ENCODE data around the gene WDR59.
"Not testable (repeated sequence)": the region's sequence is repeated elsewhere in the genome, so short reads cannot be mapped to it uniquely, and the experiment has no call there.

The WDR59 gene

DNA sequence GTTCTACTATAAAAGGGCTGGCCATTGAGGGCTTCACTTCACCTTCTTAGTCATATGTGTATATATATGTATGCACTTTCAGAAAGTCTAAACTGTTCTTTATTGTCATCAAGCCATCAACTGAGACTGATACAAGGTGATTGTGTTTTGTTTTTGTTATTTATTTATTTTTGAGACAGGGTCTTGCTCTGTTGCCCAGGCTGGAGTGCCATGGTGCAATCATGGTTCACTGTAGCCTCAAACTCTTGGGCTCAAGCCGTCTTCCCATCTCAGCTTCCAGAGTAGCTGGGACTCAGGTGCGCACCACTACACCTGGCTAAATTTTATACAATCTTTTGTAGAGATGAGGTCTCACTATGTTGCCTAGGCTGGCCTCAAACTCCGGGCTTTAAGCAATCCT lies 19.5 kb upstream of the WDR59 start:
- no peak for TF ChIP-seq JUND (IDR thresholded peaks at IDR 0.05; ENCODE audit: low read depth)
- DNase-seq (ENCODE audit: low read depth in 1 of 2, low spot score in 1 of 2): no peak
- in situ Hi-C loops (cut with HindIII; ENCODE audit: low pct_unique_long_range_greater_than_20kb, low sequenced_read_pairs): no loop called here

DNA sequence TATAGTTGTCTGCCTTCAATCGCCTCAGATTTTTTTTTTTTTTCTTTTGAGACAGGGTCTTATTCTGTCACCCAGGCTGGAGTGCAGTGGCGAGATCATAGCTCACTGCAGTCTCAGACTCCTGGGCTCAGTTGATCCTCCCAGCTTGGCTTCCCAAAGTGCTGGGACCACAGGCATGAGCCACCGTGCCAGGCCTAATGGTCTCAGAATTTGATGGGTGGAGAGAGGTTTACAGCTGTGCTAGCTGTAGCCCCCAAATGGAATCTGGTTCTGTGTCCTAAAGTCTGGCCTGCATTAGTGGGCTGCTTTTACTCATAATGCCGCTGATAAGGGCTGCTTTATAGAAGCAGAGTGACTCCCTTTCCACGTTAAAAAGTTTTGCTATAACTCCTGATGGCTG lies 19.0 kb upstream of the WDR59 start:
- no peak for TF ChIP-seq JUND (IDR thresholded peaks at IDR 0.05; ENCODE audit: low read depth)
- no peak for DNase-seq (ENCODE audit: low read depth in 1 of 2, low spot score in 1 of 2)
- in situ Hi-C loops (cut with HindIII; ENCODE audit: low pct_unique_long_range_greater_than_20kb, low sequenced_read_pairs): no loop called here

DNA sequence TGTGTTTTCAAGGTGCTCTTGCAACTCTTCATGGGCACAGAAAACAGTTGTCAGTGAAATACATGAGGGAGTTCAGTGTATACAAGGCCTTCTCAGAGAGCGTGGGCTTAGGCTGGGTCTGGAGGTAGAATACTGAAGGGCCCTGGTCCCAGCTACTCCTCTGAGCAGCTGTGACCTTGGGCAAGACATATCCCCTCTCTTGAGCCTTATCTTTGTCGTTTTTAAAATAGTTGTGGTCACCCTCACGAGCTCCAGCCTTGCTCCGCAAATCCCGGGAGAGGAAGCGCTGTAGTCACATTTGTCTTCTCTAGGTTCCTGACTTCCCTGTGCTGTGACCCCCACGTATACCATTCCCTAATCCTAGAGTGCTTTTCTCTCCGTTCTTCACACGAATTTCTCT lies 17.6 kb upstream of the WDR59 start:
- DNase-seq (ENCODE audit: low read depth in 1 of 2, low spot score in 1 of 2): no peak
- TF ChIP-seq JUND (IDR thresholded peaks at IDR 0.05; ENCODE audit: low read depth): no peak
- in situ Hi-C loops (cut with HindIII; ENCODE audit: low pct_unique_long_range_greater_than_20kb, low sequenced_read_pairs): no loop called here

DNA sequence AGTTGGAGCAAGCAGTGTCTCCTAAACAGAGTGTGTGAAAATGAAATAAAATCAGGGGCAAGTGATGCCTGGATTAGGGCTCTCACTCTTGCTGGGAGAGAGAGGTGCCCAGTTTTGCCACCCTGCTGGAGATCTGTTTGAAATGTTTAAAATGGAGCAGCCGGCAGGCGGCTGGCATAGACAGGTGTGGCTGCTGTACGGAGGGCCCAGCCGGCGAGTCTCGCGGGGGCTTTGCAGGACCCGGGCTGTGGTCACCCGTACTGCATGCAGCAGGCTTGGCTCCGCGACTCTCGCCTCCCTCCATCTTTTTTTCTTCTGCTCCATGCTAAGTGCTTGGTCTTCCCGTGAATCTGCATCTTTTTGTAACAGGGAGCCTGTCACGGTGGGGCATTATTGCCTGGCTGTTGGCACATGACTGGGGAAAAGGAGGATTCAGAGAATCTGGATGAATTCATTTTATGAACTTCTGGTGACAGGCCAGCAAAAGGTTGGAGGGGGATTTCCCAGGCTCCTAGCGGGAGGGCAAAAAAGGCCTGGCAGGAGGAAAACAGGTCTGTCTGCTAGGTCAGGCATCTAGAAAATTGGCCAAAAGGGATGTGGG lies 15.7 kb upstream of the WDR59 start:
- in situ Hi-C loops (cut with HindIII; ENCODE audit: low pct_unique_long_range_greater_than_20kb, low sequenced_read_pairs): no loop called here
- peak in 1 of 2 experiments; percentile 30 for DNase-seq (ENCODE audit: low read depth in 1 of 2, low spot score in 1 of 2)
- TF ChIP-seq JUND (IDR thresholded peaks at IDR 0.05; ENCODE audit: low read depth): no peak

DNA sequence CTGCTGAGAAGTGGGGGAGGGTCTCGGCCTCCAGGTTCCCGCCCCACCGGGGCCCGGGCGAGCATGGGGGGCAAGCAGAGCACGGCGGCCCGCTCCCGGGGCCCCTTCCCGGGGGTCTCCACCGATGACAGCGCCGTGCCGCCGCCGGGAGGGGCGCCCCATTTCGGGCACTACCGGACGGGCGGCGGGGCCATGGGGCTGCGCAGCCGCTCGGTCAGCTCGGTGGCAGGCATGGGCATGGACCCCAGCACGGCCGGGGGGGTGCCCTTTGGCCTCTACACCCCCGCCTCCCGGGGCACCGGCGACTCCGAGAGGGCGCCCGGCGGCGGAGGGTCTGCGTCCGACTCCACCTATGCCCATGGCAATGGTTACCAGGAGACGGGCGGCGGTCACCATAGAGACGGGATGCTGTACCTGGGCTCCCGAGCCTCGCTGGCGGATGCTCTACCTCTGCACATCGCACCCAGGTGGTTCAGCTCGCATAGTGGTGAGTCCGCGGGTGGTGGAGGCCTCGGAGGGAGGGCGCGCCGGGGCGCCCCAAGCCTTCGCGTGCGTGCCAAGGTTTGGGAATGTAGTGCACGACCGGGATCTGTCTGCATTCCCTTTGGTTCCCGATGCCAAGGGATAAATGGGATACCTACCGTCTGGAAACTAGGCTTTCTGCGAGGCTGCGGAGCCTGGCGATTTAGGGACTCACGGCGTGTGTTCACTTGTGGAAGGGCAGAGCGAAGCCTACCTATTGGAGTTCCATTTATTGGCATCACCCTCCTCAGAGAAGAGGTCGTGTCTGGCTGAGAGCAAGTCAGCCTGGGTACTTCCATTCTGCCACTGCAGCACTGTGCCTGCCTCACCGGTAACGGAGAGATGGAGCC lies 14.9 kb upstream of the WDR59 start:
- in situ Hi-C loops (cut with HindIII; ENCODE audit: low pct_unique_long_range_greater_than_20kb, low sequenced_read_pairs): no loop called here
- peak; percentile 56 to 69 for DNase-seq (ENCODE audit: low read depth in 1 of 2, low spot score in 1 of 2)
- no peak for TF ChIP-seq JUND (IDR thresholded peaks at IDR 0.05; ENCODE audit: low read depth)

DNA sequence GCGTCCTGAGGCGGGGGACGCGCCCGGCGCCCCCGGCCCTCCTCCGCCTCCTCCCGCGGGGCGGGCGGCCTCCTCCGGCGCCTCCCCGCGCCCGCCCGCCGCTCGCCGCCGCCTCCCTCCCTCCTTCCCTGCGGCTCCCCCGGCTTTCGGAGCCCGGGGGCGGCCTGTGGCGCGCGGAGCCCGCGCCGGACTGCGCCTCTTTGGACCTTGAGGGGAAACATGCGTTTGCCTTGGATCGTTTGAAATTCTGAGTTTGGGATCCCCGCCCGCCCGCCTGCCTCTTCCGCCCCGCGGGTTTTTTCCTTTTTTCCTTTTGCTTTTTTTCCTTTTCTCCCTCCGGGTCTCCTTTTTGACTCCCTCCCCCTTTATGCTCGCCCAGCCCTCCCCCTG lies 14.3 kb upstream of the WDR59 start:
- in situ Hi-C loops (cut with HindIII; ENCODE audit: low pct_unique_long_range_greater_than_20kb, low sequenced_read_pairs): no loop called here
- no peak for TF ChIP-seq JUND (IDR thresholded peaks at IDR 0.05; ENCODE audit: low read depth)
- peak; percentile 24 to 29 for DNase-seq (ENCODE audit: low read depth in 1 of 2, low spot score in 1 of 2)

DNA sequence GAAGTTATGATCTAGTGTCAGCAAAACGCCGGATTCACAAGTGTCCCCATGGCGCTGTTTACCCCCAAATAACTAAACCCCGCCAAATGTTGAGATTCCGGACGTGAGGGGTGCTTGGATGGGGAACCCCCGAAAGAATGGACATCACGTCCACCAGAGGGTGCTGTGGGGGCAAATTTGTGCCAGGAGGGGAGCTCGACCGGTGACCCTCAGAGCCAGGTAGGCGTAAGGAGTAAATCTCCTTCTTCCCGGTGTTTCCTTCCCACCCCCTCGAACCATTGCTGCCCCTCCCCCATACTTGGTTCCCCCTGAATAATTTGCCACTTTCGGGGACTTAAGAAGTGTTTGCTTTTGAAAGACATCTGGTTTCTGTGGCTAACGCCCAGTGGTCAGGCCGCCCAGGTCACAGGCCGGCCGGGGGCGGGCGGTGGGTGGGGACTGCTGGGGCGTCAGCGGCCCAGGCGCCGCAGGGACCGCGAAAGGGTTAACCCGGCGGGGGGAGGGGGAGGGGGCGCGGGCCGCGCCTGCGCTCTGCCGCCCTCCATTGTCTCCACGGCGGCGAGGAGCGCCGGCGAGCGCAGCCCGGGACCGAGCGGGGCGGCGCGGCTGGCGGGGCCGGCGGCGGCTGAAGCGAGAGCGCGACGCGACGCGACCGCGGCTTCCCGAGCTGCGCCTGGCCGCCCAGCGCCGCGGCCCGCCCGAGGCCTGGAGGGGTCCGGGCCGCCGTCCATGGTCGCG lies 13.7 kb upstream of the WDR59 start, which contains the start of gene ZNRF1:
Gene ZNRF1 (plus strand): TSS at position 544 of the 738 bp plus-strand sequence. CDS start 648 bp downstream, outside the sequence.
- peak; percentile 77 to 87 for DNase-seq (ENCODE audit: low read depth in 1 of 2, low spot score in 1 of 2)
- TF ChIP-seq JUND (IDR thresholded peaks at IDR 0.05; ENCODE audit: low read depth): no peak
- in situ Hi-C loops (cut with HindIII; ENCODE audit: low pct_unique_long_range_greater_than_20kb, low sequenced_read_pairs): no loop called here

DNA sequence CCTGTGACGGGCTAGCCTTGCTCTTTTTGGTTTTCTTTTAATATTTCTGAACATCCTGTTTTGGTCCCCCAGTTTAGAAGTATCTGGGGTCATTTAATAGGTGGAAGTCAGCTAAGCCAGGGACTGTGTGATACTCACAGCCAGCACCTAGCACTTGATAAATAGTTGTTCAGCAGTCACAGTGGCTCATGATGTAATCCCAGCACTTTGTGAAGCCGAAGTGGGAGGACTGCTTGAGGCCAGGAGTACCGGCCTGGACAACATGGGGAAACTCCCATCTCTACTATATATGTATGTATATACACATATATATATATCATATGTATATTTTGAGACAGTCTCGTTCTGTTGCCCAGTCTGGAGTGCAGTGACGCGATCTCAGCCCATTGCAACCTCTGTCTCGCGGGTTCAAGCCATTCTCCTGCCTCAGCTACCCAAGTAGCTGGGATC lies 12.1 kb upstream of the WDR59 start:
- no peak for TF ChIP-seq JUND (IDR thresholded peaks at IDR 0.05; ENCODE audit: low read depth)
- in situ Hi-C loops (cut with HindIII; ENCODE audit: low pct_unique_long_range_greater_than_20kb, low sequenced_read_pairs): no loop called here
- no peak for DNase-seq (ENCODE audit: low read depth in 1 of 2, low spot score in 1 of 2)

DNA sequence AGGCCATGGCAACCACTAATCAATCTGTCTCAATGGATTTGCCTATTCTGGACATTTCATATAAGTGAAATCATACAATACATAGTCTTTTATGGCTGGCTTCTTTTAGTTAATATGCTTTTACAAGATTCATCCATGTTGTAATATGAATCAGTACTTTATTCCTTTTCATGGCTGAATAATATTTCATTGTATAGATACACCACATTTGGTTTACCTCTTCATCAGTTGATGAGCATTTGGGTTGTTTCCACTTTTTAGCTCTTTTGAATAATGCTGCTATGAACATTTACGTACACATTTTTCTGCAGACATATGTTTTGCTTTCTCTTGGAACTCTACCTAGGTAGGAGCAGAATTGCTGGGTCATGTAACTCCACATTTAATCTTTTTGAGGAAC lies 11.1 kb upstream of the WDR59 start:
- DNase-seq (ENCODE audit: low read depth in 1 of 2, low spot score in 1 of 2): no peak
- in situ Hi-C loops (cut with HindIII; ENCODE audit: low pct_unique_long_range_greater_than_20kb, low sequenced_read_pairs): no loop called here
- TF ChIP-seq JUND (IDR thresholded peaks at IDR 0.05; ENCODE audit: low read depth): no peak

DNA sequence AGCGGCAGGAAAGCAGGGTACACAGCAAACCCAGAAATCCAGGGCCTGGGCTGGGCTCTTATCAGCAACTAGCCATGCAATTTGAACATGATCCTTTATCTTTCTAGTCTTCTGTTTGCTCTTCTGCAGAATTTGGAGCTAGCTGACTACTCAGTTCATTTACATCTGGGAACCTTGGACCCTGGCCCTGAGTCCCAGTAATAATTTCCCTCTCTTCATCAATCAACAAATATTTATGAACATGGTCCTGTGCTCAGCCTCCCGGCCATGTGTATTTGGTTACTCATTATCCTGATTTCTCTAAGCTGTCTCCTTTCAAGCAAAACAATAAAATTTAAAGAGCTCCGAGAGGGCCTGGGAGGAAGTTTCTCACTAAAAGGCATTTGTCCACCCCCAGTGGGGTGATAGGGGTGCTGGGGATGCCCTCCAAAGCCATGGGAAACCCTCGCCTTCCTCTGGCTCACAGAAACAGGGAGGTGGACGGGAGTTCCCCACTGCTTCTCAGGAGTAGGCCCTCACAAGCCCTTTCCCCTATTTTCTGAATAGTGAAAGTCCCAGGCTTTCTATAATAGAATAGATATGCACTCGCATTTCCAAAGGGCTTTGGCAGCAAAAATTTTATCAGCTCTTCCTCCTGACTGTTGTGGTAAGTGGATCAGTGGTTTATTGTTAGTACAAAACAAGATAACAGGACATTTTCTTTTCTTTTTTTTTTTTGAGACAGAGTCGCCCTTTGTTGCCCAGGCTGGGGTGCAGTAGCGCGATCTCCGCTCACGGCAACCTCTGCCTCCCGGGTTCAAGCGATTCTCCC lies 6.9 kb upstream of the WDR59 start:
- DNase-seq (ENCODE audit: low read depth in 1 of 2, low spot score in 1 of 2): no peak
- no peak for TF ChIP-seq JUND (IDR thresholded peaks at IDR 0.05; ENCODE audit: low read depth)
- in situ Hi-C loops (cut with HindIII; ENCODE audit: low pct_unique_long_range_greater_than_20kb, low sequenced_read_pairs): no loop called here

DNA sequence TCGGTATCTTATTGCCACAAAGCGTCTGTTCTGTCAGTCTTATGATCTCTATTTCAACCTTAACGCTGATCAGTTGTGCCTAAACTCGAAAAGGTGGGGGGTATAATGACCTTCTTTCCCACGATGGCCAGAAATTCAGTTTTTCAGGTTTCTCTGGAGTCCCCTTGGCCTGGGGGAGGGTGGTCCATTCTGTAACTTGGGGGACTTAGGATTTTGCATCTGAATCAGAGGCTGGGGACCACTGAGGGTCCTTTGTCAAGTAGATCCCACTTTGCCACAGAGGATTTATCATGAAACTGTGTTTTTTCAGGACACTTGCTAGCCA lies 6.3 kb upstream of the WDR59 start:
- TF ChIP-seq JUND (IDR thresholded peaks at IDR 0.05; ENCODE audit: low read depth): no peak
- in situ Hi-C loops (cut with HindIII; ENCODE audit: low pct_unique_long_range_greater_than_20kb, low sequenced_read_pairs): no loop called here
- DNase-seq (ENCODE audit: low read depth in 1 of 2, low spot score in 1 of 2): no peak

DNA sequence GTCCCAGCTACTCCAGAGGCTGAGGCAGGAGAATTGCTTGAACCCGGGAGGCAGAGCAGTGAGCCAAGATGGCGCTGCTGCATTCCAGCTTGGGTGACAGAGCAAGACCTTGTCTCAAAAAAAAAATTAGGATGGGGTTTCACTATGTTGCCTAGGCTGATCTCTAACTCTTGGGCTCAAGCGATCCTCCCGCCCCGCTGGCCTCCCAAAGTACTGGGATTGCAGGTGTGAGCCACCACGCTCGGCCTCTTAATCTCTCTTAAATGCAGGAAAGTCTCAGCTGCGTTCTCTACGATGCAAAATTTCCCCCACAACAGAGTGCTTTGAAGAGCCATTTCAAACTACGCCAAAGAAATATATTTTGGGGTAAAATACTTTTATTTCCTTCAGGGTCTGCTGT lies 5.9 kb upstream of the WDR59 start:
- in situ Hi-C loops (cut with HindIII; ENCODE audit: low pct_unique_long_range_greater_than_20kb, low sequenced_read_pairs): no loop called here
- DNase-seq (ENCODE audit: low read depth in 1 of 2, low spot score in 1 of 2): no peak
- no peak for TF ChIP-seq JUND (IDR thresholded peaks at IDR 0.05; ENCODE audit: low read depth)

DNA sequence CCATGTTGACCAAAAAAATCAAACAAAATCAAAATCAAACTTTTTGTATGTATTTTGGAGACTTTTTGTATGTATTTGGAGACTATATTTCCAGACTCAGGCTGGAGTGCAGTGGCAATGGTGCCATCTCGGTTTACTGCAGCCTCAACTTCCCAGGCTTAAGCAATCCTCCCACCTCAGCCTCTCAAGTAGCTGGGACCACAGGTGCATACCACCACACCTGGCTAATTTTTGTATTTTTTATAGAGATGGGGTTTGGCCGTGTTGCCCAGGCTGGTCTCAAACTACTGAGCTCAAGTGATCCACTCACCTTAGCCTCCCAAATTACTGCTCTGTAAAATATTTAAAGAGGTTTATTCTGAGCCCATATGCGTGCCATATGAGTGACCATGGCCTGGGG lies 4.9 kb upstream of the WDR59 start:
- DNase-seq (ENCODE audit: low read depth in 1 of 2, low spot score in 1 of 2); in situ Hi-C loops (cut with HindIII; ENCODE audit: low pct_unique_long_range_greater_than_20kb, low sequenced_read_pairs): not testable (repeated sequence)
